GM21737 (cell line): ENCODE results near the gene MAN2A2.
"Not testable (repeated sequence)": the region's sequence is repeated elsewhere in the genome, so short reads cannot be mapped to it uniquely, and the experiment has no call there.

Experiments used
- ATAC-seq: cut with Tn5 transposase; IDR thresholded peaks from one replicate; pipeline ENCODE4 v1.9.1; 2021; ENCODE audit warnings: mild to moderate bottlenecking, moderate library complexity; ENCODE audit not compliant: unreplicated experiment

The MAN2A2 gene

GRCh38 chr15:90915808-90916440 is 12.8 kb downstream of the MAN2A2 start:
- ATAC-seq: no peak

GRCh38 chr15:90916461-90916860 is 13.4 kb downstream of the MAN2A2 start:
- no peak for ATAC-seq

- no peak for ATAC-seq
These were observed 14.5 kb downstream of the MAN2A2 start for GRCh38 chr15:90917569-90917968.

- ATAC-seq: no peak
These were observed 15.1 kb downstream of the MAN2A2 start for GRCh38 chr15:90918034-90918788.

- no peak for ATAC-seq
These were observed 15.7 kb downstream of the MAN2A2 start for GRCh38 chr15:90918835-90919234.

GRCh38 chr15:90921887-90922286 is 18.8 kb downstream of the MAN2A2 start:
- no peak for ATAC-seq

GRCh38 chr15:90922712-90923322 is 19.7 kb downstream of the MAN2A2 start:
- peak; percentile 51 for ATAC-seq

- peak; percentile 59 for ATAC-seq
These were observed 21.3 kb downstream of the MAN2A2 start for GRCh38 chr15:90924375-90924774.

GRCh38 chr15:90926766-90927165 is 23.7 kb downstream of the MAN2A2 start:
- ATAC-seq: not testable (repeated sequence)

GRCh38 chr15:90928106-90928505 is 25.0 kb downstream of the MAN2A2 start:
- ATAC-seq: not testable (repeated sequence)

- ATAC-seq: no peak
These were observed 26.3 kb downstream of the MAN2A2 start for GRCh38 chr15:90929246-90930019.

- no peak for ATAC-seq
These were observed 27.9 kb downstream of the MAN2A2 start for GRCh38 chr15:90930861-90931574.

GRCh38 chr15:90931575-90931827 is 28.4 kb downstream of the MAN2A2 start:
- no peak for ATAC-seq

- peak; percentile 47 for ATAC-seq
These were observed 28.9 kb downstream of the MAN2A2 start, which contains the start of gene HDDC3 for GRCh38 chr15:90931828-90932659. Gene HDDC3, minus strand, starts transcription at chr15:90932549. Its CDS starts 9 bp downstream, at chr15:90932540.

- ATAC-seq: no peak
These were observed 29.5 kb downstream of the MAN2A2 start for GRCh38 chr15:90932660-90932991.

GRCh38 chr15:90933301-90933700 is 30.2 kb downstream of the MAN2A2 start:
- no peak for ATAC-seq

- peak; percentile 33 for ATAC-seq
These were observed 31.3 kb downstream of the MAN2A2 start for GRCh38 chr15:90934256-90934948.

GRCh38 chr15:90934949-90935751 is 32.0 kb downstream of the MAN2A2 start, which contains the start of gene UNC45A:
Gene UNC45A, plus strand, starts transcription at chr15:90935285. Its CDS starts 40 bp downstream, at chr15:90935325.
- ATAC-seq: peak; percentile 57
